ENCODE results near the gene TRMU. TPM values are rescaled to one million over a fixed set of nuclear protein-coding genes. Genes with fewer than 3 reads are reported as not detected.

Gene TRMU
- polyA plus RNA-seq, 1 donor (not counting 4 experiments of a cell fraction or from before 2014, with no cell fraction given), result 33.6 TPM

- Histone ChIP-seq H3K9me3 (ENCODE audit: control insufficient read depth, low read depth, low read length) (no peaks in the 10 kb centered on the region), H3K4me1 (ENCODE audit: control insufficient read depth, extremely low read depth, insufficient read depth, low read length) (peaks cover 21% of the 10 kb centered on the region), H3K27me3 (ENCODE audit: control insufficient read depth, extremely low read depth, insufficient read depth, low read length) (no peaks in the 10 kb centered on the region), H3K79me2 (ENCODE audit: control insufficient read depth, insufficient read depth, low read length) (no peaks in the 10 kb centered on the region), H3K27ac (ENCODE audit: control insufficient read depth, insufficient read depth, low read length) (no peak overlapping the region), H3K4me2 (ENCODE audit: control insufficient read depth, extremely low read depth, insufficient read depth, low read depth, low read length) (no peak overlapping the region), H3K9ac (ENCODE audit: control insufficient read depth, extremely low read depth, insufficient read depth, low read length) (no peak overlapping the region), H3K36me3 (ENCODE audit: control insufficient read depth in 2 of 2, extremely low read depth in 1 of 2, insufficient read depth in 2 of 2, low read length in 2 of 2) (peaks cover 52 to 53% of the 10 kb centered on the region in 2 experiments), H2AFZ (ENCODE audit: control insufficient read depth, low read length) (no peak overlapping the region), H4K20me1 (ENCODE audit: control insufficient read depth, extremely low read depth, insufficient read depth, low read length) (peaks cover 6% of the 10 kb centered on the region), H3K9me1 (ENCODE audit: control insufficient read depth, extremely low read depth, insufficient read depth, low read length) (peaks cover 7% of the 10 kb centered on the region), H3K4me3 (ENCODE audit: control insufficient read depth in 2 of 3, extremely low read depth in 1 of 3, insufficient read depth in 2 of 3, low read depth in 1 of 3, low read length in 3 of 3) (no peak overlapping the region)
- DNase-seq (ENCODE audit: low read depth, low spot score) (no peak), FAIRE-seq (no peak)
- TF ChIP-seq CTCF (optimal IDR thresholded peaks at IDR 0.05 in 1 of 3, IDR thresholded peaks at IDR 0.05 in 1 of 3, conservative IDR thresholded peaks at IDR 0.05 in 1 of 3; ENCODE audit: extremely low read depth in 1 of 3, insufficient read depth in 2 of 3, low read length in 3 of 3) (no peak), EZH2 (IDR thresholded peaks at IDR 0.05; ENCODE audit: low read length) (no peak)
- dilution Hi-C loops (cut with MboI; ENCODE audit: extremely low pct_ligation_motif_present, low sequenced_read_pairs), result no loop called here
Observed at GRCh38 chr22:46354176-46354992, 18.9 kb downstream of the TRMU start.

- H4K20me1 ChIP-seq (ENCODE audit: control insufficient read depth, extremely low read depth, insufficient read depth, low read length), result peaks cover 6% of the 10 kb centered on the region
- H3K9ac ChIP-seq (ENCODE audit: control insufficient read depth, extremely low read depth, insufficient read depth, low read length), result no peak overlapping the region
- peaks cover 7% of the 10 kb centered on the region for H3K9me1 ChIP-seq (ENCODE audit: control insufficient read depth, extremely low read depth, insufficient read depth, low read length)
- no peak for DNase-seq (ENCODE audit: low read depth, low spot score)
- H3K4me3 ChIP-seq (ENCODE audit: control insufficient read depth in 2 of 3, extremely low read depth in 1 of 3, insufficient read depth in 2 of 3, low read depth in 1 of 3, low read length in 3 of 3), result no peak overlapping the region
- no peak overlapping the region for H2AFZ ChIP-seq (ENCODE audit: control insufficient read depth, low read length)
- no peak overlapping the region for H3K4me2 ChIP-seq (ENCODE audit: control insufficient read depth, extremely low read depth, insufficient read depth, low read depth, low read length)
- dilution Hi-C loops (cut with MboI; ENCODE audit: extremely low pct_ligation_motif_present, low sequenced_read_pairs), result no loop called here
- peaks cover 51 to 52% of the 10 kb centered on the region in 2 experiments for H3K36me3 ChIP-seq (ENCODE audit: control insufficient read depth in 2 of 2, extremely low read depth in 1 of 2, insufficient read depth in 2 of 2, low read length in 2 of 2)
- no peaks in the 10 kb centered on the region for H3K27me3 ChIP-seq (ENCODE audit: control insufficient read depth, extremely low read depth, insufficient read depth, low read length)
- peaks cover 21% of the 10 kb centered on the region for H3K4me1 ChIP-seq (ENCODE audit: control insufficient read depth, extremely low read depth, insufficient read depth, low read length)
- H3K9me3 ChIP-seq (ENCODE audit: control insufficient read depth, low read depth, low read length), result no peaks in the 10 kb centered on the region
- FAIRE-seq, result no peak
- no peaks in the 10 kb centered on the region for H3K79me2 ChIP-seq (ENCODE audit: control insufficient read depth, insufficient read depth, low read length)
- H3K27ac ChIP-seq (ENCODE audit: control insufficient read depth, insufficient read depth, low read length), result no peak overlapping the region
- TF ChIP-seq EZH2 (IDR thresholded peaks at IDR 0.05; ENCODE audit: low read length), result no peak
- TF ChIP-seq CTCF (optimal IDR thresholded peaks at IDR 0.05 in 1 of 3, IDR thresholded peaks at IDR 0.05 in 1 of 3, conservative IDR thresholded peaks at IDR 0.05 in 1 of 3; ENCODE audit: extremely low read depth in 1 of 3, insufficient read depth in 2 of 3, low read length in 3 of 3), result no peak
Observed at GRCh38 chr22:46354993-46355305, 19.4 kb downstream of the TRMU start.

Data from keratinocyte (primary cell).